Stimulated activated memory B cell treated with anti-CD40 and anti-IgM and Interleukin-4, amounts not matched to agents 10 μg/mL and 1 μg/mL and 100 μg/mL, for 72 hours (primary cell): ENCODE data around the gene CCT5.
"Not testable (repeated sequence)": the region's sequence is repeated elsewhere in the genome, so short reads cannot be mapped to it uniquely, and the experiment has no call there.

Experiments used
- ATAC-seq: fragments of 150-1000 bp; cut with Tn5 transposase; 2 replicates; pipeline ENCODE4 v1.10.0; 2021
- H3K27ac Mint-ChIP-seq: one replicate; pipeline ENCODE4 v1.8.0; 2022; ENCODE audit warnings: mild to moderate bottlenecking, mixed read lengths
- H3K27me3 Mint-ChIP-seq: one replicate; pipeline ENCODE4 v1.8.0; 2022; ENCODE audit warnings: mixed read lengths
- H3K36me3 Mint-ChIP-seq: one replicate; pipeline ENCODE4 v1.8.0; 2022; ENCODE audit warnings: mixed read lengths
- H3K4me1 Mint-ChIP-seq: one replicate; pipeline ENCODE4 v1.8.0; 2022; ENCODE audit warnings: mixed read lengths
- H3K4me3 Mint-ChIP-seq: one replicate; pipeline ENCODE4 v1.8.0; 2022; ENCODE audit warnings: mild to moderate bottlenecking, moderate library complexity, mixed read lengths
- H3K9me3 Mint-ChIP-seq: one replicate; pipeline ENCODE4 v1.8.0; 2022; ENCODE audit warnings: mixed read lengths

CCT5 gene

DNA sequence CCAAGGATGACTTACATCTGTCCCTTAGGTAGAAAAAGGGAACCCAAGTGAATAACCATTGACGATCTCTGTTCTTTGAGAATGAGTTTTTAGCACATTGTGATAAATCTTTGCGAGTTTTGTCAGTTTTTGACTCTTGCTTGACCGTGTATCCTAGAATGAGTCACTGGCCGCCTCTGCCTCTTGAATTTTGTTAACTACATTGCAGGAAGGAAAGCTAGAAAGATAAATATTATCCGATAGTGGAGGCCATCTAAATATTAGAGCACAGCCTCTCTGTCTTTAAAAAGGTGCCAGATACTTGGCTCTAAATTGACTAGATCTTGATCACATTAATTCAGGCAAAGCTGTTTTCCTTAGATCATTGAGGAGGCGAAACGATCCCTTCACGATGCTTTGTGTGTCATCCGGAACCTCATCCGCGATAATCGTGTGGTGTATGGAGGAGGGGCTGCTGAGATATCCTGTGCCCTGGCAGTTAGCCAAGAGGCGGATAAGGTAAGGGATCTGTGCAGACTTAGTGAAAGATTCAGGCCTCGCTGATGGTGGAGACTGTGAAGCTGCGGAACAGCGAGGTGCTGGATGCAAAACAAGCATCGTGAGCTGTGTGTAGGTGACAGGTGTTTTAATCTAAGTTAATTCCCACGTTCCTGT is 12.2 kb downstream of the CCT5 start:
- Mint-ChIP-seq H3K27ac (no peak overlapping the region), H3K4me3 (no peak overlapping the region), H3K9me3 (no peaks in the 10 kb centered on the region), H3K36me3 (peaks cover 59% of the 10 kb centered on the region), H3K4me1 (no peaks in the 10 kb centered on the region), H3K27me3 (no peaks in the 10 kb centered on the region)
- no peak for ATAC-seq

DNA sequence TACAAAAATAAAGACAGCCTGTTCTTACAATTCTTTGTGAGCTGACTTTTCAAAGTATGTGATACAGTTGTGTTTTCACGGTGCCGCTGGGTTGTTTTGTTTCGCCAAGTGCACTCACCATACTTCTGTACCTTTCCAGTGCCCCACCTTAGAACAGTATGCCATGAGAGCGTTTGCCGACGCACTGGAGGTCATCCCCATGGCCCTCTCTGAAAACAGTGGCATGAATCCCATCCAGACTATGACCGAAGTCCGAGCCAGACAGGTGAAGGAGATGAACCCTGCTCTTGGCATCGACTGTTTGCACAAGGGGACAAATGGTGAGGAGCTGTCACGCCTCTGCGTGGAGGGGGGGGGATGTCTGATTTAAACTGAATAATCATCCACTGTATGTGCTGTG is 12.9 kb downstream of the CCT5 start:
- Mint-ChIP-seq H3K4me3 (no peak overlapping the region), H3K4me1 (no peaks in the 10 kb centered on the region), H3K27me3 (no peaks in the 10 kb centered on the region), H3K9me3 (no peaks in the 10 kb centered on the region), H3K27ac (no peak overlapping the region), H3K36me3 (peaks cover 55% of the 10 kb centered on the region)
- no peak for ATAC-seq

DNA sequence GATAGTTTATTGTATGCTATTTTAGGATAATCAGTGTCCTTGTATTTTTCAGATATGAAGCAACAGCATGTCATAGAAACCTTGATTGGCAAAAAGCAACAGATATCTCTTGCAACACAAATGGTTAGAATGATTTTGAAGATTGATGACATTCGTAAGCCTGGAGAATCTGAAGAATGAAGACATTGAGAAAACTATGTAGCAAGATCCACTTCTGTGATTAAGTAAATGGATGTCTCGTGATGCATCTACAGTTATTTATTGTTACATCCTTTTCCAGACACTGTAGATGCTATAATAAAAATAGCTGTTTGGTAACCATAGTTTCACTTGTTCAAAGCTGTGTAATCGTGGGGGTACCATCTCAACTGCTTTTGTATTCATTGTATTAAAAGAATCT is 14.5 kb downstream of the CCT5 start:
- H3K27ac Mint-ChIP-seq: no peak overlapping the region
- H3K36me3 Mint-ChIP-seq: peaks cover 42% of the 10 kb centered on the region
- ATAC-seq: no peak
- no peaks in the 10 kb centered on the region for H3K4me1 Mint-ChIP-seq
- H3K9me3 Mint-ChIP-seq: no peaks in the 10 kb centered on the region
- no peak overlapping the region for H3K4me3 Mint-ChIP-seq
- H3K27me3 Mint-ChIP-seq: no peaks in the 10 kb centered on the region

DNA sequence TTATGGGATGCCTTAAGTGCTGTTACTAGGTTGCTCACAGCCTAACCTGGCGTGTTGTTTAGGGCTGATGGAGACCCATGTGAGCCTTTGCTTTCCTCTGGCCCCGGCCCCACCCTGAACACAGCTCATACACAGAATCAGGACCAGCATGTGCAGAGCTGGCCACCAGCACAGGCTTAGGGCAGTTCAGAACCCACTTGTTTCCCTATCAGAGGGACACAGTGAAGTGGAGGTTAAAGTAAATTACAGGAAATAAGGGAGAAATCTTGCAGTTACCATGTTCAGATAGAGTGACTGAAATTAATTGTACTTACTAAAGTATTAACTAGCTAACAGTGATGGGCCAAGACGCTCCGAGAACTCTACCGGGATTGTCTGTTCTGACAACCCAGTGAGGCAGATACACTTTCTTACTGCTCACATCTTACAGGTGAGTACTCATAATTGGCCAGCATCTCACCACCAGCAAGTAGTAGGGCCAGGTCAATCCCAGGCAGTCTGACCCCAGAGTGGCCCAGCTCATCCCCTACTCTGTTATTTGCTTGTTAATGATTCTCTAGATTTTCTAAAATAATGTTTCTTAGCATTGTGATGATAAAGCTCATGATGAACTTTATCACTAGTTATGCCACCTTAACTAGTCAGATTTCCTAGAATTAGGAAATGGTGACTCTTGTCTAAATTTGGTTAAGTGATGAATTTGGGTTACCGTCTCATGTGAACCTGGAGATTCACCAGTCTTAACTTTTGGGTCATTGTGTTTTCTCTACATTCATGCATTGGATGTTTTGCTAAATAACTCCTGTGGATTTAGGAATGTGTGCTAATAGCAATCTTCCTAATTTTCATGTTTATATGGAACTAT is 15.4 kb downstream of the CCT5 start:
- H3K4me3 Mint-ChIP-seq: no peak overlapping the region
- no peak overlapping the region for H3K27ac Mint-ChIP-seq
- H3K36me3 Mint-ChIP-seq: peaks cover 36% of the 10 kb centered on the region
- H3K27me3 Mint-ChIP-seq: no peaks in the 10 kb centered on the region
- no peaks in the 10 kb centered on the region for H3K4me1 Mint-ChIP-seq
- no peak for ATAC-seq
- no peaks in the 10 kb centered on the region for H3K9me3 Mint-ChIP-seq

DNA sequence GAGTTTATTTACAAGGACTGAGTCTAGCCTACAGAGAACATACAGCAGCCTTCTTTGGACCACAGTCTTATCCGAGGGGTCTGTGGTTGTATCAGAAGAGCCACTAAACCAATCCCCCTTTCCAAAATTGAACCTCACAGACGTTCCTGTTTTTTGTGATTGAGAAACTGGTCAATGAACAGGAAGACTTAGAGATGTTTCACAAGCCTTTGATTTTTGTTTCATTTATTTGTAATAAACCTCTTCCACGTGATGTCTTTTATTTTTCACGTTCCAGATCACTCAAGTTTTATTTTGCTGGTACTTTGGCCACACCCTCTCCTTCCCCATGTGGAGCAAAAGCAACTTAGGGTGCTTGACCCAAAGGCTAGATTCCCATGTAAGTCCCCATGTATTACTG is 16.1 kb downstream of the CCT5 start:
- H3K27me3 Mint-ChIP-seq: no peaks in the 10 kb centered on the region
- H3K4me1 Mint-ChIP-seq: no peaks in the 10 kb centered on the region
- H3K4me3 Mint-ChIP-seq: no peak overlapping the region
- H3K27ac Mint-ChIP-seq: no peak overlapping the region
- no peaks in the 10 kb centered on the region for H3K9me3 Mint-ChIP-seq
- no peak for ATAC-seq
- H3K36me3 Mint-ChIP-seq: peaks cover 29% of the 10 kb centered on the region

DNA sequence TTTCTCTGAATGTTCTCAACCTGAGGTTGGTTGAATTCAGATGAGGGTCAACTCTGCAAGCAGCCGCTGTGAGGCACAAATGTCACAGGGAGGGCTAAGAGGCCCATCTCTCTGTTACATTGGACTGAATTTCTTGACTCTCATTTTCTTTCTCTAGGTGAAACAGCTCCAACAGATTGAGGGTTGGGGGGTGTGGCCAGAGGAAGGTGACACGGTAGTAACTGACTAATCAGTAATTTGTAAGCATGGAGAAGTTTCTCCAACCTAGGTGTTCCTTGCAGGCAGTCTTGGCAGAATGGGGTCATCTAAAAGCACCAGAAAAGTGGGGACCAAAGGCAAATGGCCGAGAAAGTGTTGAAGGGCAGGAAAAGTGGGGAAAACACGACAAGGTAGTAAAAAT is 16.8 kb downstream of the CCT5 start:
- Mint-ChIP-seq H3K4me1 (no peaks in the 10 kb centered on the region), H3K36me3 (peaks cover 23% of the 10 kb centered on the region), H3K27ac (no peak overlapping the region), H3K27me3 (no peaks in the 10 kb centered on the region), H3K9me3 (no peaks in the 10 kb centered on the region), H3K4me3 (no peak overlapping the region)
- ATAC-seq: no peak

DNA sequence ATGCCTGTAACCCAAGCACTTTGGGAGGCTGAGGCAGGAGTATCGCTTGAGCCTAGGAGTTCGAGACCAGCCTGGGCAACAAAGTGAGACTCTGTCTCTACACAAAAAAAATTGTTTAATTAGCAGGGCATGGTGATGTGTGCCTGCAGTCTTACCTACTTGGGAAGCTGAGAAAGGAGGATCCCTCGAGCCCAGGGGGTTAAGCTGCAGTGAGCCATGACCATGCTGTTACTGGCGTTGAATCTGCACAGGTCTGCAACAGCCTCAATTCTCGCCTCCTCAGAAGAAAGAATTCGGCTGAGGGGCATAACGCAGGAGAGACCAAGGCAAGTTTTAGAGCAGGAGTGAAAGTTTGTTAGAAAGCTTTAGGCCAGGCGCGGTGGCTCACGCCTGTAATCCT is 18.0 kb downstream of the CCT5 start:
- H3K27me3 Mint-ChIP-seq: peaks cover 9% of the 10 kb centered on the region
- H3K9me3 Mint-ChIP-seq: no peaks in the 10 kb centered on the region
- H3K4me1 Mint-ChIP-seq: no peaks in the 10 kb centered on the region
- H3K4me3 Mint-ChIP-seq: no peak overlapping the region
- H3K36me3 Mint-ChIP-seq: peaks cover 12% of the 10 kb centered on the region
- no peak for ATAC-seq
- no peak overlapping the region for H3K27ac Mint-ChIP-seq

DNA sequence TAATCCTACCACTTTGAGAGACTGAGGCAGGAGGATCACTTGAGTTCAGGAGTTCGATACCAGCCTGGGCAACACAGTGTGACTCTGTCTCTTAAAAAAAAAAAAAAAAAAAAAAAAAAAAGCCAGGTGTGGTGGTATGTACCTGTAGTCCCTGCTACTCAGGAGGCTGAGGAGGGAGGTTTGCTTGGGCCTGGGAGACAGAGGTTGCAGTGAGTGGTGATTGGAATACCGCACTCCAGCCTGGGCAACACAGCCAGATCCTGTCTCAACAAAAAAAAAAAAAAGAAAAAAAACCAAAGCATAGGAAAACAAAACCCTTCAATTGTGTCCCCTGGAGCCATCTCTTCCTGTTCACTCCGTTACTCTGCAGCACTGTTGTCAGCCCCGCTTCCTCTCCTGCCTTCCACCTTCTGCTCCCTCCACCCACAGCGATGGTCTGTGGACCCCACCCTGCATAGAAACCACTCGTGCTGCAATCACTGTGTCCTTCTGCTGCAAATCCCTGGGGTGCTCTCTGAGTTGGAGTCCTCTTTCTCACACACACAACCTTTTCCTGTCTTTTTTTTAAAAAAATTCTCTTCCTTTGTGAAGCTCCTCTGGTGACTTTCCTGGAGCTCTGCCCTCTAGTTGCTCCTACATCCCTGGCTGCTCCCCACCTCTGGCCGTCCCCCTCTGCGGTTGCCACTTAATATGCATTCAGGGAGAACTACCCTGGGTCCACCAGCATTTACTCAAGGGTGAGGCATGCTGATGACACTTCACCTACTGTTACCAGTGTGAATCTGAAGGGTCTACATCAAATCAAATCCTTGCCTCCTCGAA is 22.2 kb downstream of the CCT5 start:
- H3K36me3 Mint-ChIP-seq: no peaks in the 10 kb centered on the region
- H3K4me1 Mint-ChIP-seq: no peaks in the 10 kb centered on the region
- no peak overlapping the region for H3K4me3 Mint-ChIP-seq
- H3K9me3 Mint-ChIP-seq: no peaks in the 10 kb centered on the region
- no peak for ATAC-seq
- H3K27me3 Mint-ChIP-seq: peaks cover 9% of the 10 kb centered on the region
- H3K27ac Mint-ChIP-seq: no peak overlapping the region

DNA sequence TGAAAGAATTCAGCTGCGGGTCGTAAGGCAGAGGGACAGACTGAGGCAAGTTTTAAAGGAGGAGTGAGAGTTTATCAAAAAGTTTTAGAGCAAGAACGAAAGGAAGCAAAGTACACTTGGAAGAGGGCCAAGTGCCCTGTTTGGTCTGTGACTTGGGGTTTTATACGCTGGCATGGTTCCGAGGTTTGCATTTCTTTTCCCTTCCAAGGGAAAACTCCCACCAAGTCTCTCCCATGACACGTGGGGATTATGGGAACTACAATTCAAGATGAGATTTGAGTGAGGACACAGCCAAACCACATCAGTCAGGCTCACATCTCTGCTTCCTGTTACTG is 22.8 kb downstream of the CCT5 start:
- not testable (repeated sequence) for H3K27me3 Mint-ChIP-seq, H3K36me3 Mint-ChIP-seq, H3K4me3 Mint-ChIP-seq, H3K27ac Mint-ChIP-seq, H3K4me1 Mint-ChIP-seq, H3K9me3 Mint-ChIP-seq, ATAC-seq

DNA sequence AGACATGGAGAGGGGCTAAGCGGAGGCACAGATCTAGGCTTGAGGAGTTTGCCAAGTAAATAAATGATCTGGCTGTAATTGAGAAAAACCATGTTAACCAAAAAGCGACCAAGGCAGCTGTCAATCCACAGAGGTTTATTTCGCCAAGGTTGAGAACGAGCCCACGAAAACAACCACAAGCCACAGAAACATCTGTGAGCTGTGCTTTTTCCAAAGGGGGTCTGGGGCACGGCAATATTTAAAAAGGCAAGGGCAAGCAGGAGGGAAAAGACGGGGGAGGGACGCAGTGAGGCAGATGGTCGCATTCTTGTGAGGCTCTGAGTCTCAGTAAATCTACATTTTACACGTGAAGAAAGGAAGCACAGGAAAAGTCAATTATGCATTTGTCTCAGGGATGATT is 25.4 kb downstream of the CCT5 start:
- H3K36me3 Mint-ChIP-seq: no peaks in the 10 kb centered on the region
- peaks cover 9% of the 10 kb centered on the region for H3K27me3 Mint-ChIP-seq
- H3K4me3 Mint-ChIP-seq: no peak overlapping the region
- ATAC-seq: no peak
- H3K9me3 Mint-ChIP-seq: no peaks in the 10 kb centered on the region
- H3K4me1 Mint-ChIP-seq: no peaks in the 10 kb centered on the region
- H3K27ac Mint-ChIP-seq: no peak overlapping the region

DNA sequence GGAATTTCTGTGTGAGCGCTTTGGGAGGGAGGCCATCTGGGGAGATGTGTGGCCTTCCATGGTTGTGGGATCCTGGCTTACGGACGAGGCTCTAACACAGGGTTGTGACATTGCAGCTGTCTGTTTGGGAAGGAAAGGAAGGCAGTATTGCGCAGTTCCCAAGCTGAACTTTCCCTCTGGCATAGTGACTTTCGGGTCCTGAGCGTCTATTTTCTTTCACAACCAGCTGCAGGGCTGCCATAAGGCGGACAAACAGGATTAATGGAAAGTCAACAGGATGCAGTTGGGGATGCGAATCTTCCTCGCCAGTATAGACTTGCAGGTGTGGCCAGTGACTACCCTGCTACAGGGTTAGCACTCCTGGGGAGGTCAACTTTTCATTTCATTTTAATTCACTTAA is 25.9 kb downstream of the CCT5 start:
- H3K27ac Mint-ChIP-seq: no peak overlapping the region
- ATAC-seq: no peak
- no peaks in the 10 kb centered on the region for H3K9me3 Mint-ChIP-seq
- no peak overlapping the region for H3K4me3 Mint-ChIP-seq
- no peaks in the 10 kb centered on the region for H3K4me1 Mint-ChIP-seq
- H3K36me3 Mint-ChIP-seq: no peaks in the 10 kb centered on the region
- peaks cover 9% of the 10 kb centered on the region for H3K27me3 Mint-ChIP-seq

DNA sequence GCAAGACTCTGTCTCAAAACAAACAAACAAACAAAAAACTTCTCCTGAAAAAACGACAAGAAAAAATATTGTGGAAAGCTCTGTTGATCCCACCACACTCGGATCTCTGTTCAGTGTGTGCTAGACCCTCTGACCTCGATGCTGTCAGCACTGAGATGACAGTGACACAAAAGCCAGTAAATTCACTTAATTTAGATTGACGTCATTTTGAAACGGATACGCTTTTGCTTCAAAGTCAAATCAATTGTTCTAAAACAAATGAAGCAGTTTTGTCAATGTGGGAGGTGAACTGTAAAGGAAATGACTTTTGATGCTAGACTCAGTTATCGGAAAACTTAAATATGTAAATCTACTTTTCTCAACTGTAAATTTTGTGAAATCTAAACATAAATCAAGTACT is 26.6 kb downstream of the CCT5 start:
- H3K36me3 Mint-ChIP-seq: no peaks in the 10 kb centered on the region
- no peaks in the 10 kb centered on the region for H3K4me1 Mint-ChIP-seq
- H3K4me3 Mint-ChIP-seq: no peak overlapping the region
- no peak for ATAC-seq
- peaks cover 9% of the 10 kb centered on the region for H3K27me3 Mint-ChIP-seq
- H3K27ac Mint-ChIP-seq: no peak overlapping the region
- H3K9me3 Mint-ChIP-seq: no peaks in the 10 kb centered on the region

DNA sequence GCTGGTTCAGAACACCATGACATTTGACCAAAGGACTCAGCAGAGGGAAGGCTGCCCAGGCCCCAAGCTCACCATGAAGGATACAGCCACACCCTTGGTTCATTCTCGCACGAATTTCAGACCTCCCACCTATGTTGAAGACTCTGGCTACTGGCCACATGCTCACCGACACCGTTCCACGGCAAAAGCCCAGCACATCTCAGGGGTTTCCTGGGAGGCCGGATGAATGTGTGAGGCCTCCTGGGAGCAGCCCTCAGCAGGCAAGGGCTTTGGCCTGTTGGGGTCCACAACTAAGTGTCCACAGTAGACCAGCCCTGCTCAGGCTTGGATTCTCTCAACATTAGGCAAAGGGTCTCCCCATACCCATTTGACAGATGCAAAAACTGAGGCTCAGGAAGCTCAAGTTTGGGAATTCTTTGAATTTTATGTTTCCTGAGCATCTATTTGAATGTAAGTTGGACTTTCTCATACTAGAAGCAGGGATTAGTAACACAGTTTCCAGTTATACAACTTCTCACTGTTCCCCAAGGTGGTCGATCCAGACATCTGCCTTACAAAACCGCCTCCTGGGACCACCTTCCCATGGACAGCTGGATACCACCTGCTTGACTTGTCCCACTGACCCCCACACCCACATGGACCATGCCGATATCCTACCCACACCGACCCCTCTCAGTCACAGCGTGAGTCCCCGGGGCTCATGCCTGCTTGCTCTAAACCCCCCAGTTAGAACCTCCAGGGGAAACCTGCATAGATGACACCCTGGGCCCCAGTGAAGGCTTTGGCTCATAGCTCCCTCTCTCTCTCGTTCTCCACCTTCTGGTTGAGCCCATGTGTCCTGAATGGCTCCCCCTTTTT is 27.9 kb downstream of the CCT5 start:
- H3K4me1 Mint-ChIP-seq: no peaks in the 10 kb centered on the region
- H3K27me3 Mint-ChIP-seq: no peaks in the 10 kb centered on the region
- H3K36me3 Mint-ChIP-seq: no peaks in the 10 kb centered on the region
- no peak for ATAC-seq
- H3K4me3 Mint-ChIP-seq: no peak overlapping the region
- no peaks in the 10 kb centered on the region for H3K9me3 Mint-ChIP-seq
- H3K27ac Mint-ChIP-seq: no peak overlapping the region

DNA sequence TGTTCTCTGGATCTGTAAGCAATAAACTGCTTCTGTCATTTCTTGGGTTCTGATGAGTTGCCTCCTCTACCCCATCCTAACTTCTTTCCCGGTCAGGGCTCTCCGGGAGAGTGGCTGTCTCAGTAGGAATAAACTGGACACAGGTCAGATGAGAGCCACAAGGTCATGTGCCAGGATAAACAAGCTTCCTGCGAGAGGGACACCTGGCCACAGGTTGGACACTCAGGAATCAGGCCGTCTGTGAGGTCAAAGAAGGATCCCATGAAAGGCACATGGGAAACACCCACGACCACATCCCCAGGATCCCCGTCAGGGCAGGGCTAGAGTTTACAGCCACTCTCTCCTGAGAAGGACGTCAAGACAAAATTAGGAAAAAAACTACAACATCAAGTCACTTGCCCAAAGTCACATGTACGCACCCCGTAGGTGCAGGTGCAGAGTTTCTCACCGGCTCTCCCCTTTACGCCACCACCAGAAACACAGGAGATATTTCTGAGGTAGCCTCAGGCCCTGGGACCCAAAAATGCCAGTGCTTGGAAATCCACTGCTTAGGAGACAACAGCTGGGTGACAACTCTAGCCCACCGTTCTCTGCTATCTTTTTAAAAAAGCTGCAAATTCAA is 28.7 kb downstream of the CCT5 start:
- Mint-ChIP-seq H3K4me3 (no peak overlapping the region), H3K36me3 (no peaks in the 10 kb centered on the region), H3K4me1 (peaks cover 4% of the 10 kb centered on the region), H3K27ac (no peak overlapping the region), H3K27me3 (no peaks in the 10 kb centered on the region), H3K9me3 (no peaks in the 10 kb centered on the region)
- no peak for ATAC-seq

DNA sequence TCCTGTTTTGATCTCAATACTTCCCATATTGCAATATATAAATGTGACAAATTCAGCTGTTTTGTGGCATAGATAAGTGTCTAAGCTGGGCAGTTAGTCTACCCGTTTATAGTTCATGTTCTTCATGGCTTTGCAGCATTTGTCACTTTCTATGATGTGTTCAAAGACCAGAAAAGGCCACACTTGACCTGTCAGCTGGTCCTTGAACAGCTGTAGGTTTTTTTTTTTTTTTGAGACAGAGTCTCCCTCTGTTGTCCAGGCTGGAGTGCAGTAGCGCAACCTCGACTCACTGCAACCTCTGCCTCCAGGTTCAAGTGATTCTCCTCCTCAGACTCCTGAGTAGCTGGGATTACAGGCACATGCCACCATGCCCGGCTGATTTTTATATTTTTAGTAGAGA is 29.2 kb downstream of the CCT5 start:
- Mint-ChIP-seq H3K9me3 (no peaks in the 10 kb centered on the region), H3K27ac (no peak overlapping the region), H3K4me1 (peaks cover 7% of the 10 kb centered on the region), H3K36me3 (no peaks in the 10 kb centered on the region), H3K27me3 (no peaks in the 10 kb centered on the region), H3K4me3 (no peak overlapping the region)
- no peak for ATAC-seq
